KMS-11 (cell line): ENCODE results near the gene TMPRSS4.

Experiments used
- H2AFZ ChIP-seq: fragments of 200-600 bp; sonication (generic); 2 replicates; pipeline ENCODE4 v1.6.1; 2016; ENCODE audit warnings: antibody characterized with exemption, mixed run types, low read depth
- H3K27ac ChIP-seq: fragments of 200-600 bp; sonication (generic); 2 replicates; pipeline ENCODE4 v1.6.1; 2016; ENCODE audit warnings: mild to moderate bottlenecking, mixed run types
- H3K27me3 ChIP-seq: fragments of 200-600 bp; sonication (generic); 2 replicates; pipeline ENCODE4 v1.6.1; 2017; ENCODE audit warnings: mild to moderate bottlenecking, low read depth, mixed run types, moderate library complexity; ENCODE audit not compliant: insufficient read depth
- H3K36me3 ChIP-seq: fragments of 200-600 bp; sonication (generic); 2 replicates; pipeline ENCODE4 v1.6.1; 2017; ENCODE audit warnings: mild to moderate bottlenecking, mixed run types; ENCODE audit not compliant: insufficient read depth
- H3K4me1 ChIP-seq: fragments of 200-600 bp; sonication (generic); 2 replicates; pipeline ENCODE4 v1.6.1; 2016; ENCODE audit warnings: mild to moderate bottlenecking, low read depth, mixed run types; ENCODE audit not compliant: poor library complexity, severe bottlenecking
- H3K4me2 ChIP-seq: fragments of 200-600 bp; sonication (generic); 2 replicates; pipeline ENCODE4 v1.7.0; 2016; ENCODE audit warnings: mild to moderate bottlenecking, mixed run types
- H3K4me3 ChIP-seq: fragments of 200-600 bp; sonication (generic); IDR thresholded peaks from 2 replicates; pipeline ENCODE4 v1.6.1; 2017; ENCODE audit warnings: low read depth, low read length, mixed read lengths; ENCODE audit not compliant: insufficient read depth
- H3K79me2 ChIP-seq: fragments of 200-600 bp; sonication (generic); 2 replicates; pipeline ENCODE4 v1.6.1; 2016; ENCODE audit warnings: low read depth, mixed run types; ENCODE audit not compliant: insufficient read depth
- H3K9ac ChIP-seq: fragments of 200-600 bp; sonication (generic); 2 replicates; pipeline ENCODE4 v1.6.1; 2016; ENCODE audit warnings: mild to moderate bottlenecking, mixed run types
- H4K20me1 ChIP-seq: fragments of 200-600 bp; sonication (generic); 2 replicates; pipeline ENCODE4 v1.6.1; 2016; ENCODE audit warnings: mild to moderate bottlenecking, mixed run types; ENCODE audit not compliant: insufficient read depth
- CTCF ChIP-seq: fragments of 200-600 bp; sonication (generic); conservative IDR thresholded peaks from 2 replicates; pipeline ENCODE4 v1.6.1; 2017; ENCODE audit warnings: low read depth, mild to moderate bottlenecking, antibody characterized with exemption, low read length, moderate library complexity, mixed read lengths

Gene TMPRSS4

DNA sequence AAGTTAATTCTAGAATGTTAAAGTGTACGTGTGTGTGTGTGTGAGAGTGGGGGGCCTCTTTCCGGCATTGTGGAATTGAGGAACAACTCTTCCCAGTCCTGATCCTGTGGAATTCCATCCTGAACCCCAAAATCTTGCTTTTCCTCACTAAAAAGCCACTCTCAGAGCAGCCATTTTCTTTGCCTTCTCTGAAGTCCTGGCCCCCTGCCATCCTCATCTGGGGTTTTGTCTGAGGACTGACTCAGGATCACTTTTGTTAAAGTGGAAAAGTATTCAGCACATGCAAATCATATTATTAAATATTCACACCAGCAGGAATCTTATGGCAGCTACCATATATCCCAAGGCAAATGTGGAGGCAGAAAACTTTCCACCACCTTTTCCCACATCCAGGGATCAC is 72.0 kb downstream of the TMPRSS4 start:
- no peaks in the 10 kb centered on the region for H3K4me1 ChIP-seq
- no peak overlapping the region for H3K9ac ChIP-seq
- no peaks in the 10 kb centered on the region for H3K36me3 ChIP-seq
- H3K4me3 ChIP-seq, result no peak overlapping the region
- H3K79me2 ChIP-seq, result no peaks in the 10 kb centered on the region
- no peaks in the 10 kb centered on the region for H4K20me1 ChIP-seq
- H3K27me3 ChIP-seq, result peaks cover 4% of the 10 kb centered on the region; the same call in 1 of the 2 replicates
- no peak for TF ChIP-seq CTCF
- no peak overlapping the region for H3K27ac ChIP-seq
- H2AFZ ChIP-seq, result no peak overlapping the region
- no peak overlapping the region for H3K4me2 ChIP-seq

- Histone ChIP-seq H2AFZ (no peak overlapping the region), H4K20me1 (no peaks in the 10 kb centered on the region), H3K27ac (no peak overlapping the region), H3K4me1 (no peaks in the 10 kb centered on the region), H3K4me3 (no peak overlapping the region), H3K9ac (no peak overlapping the region), H3K79me2 (no peaks in the 10 kb centered on the region), H3K36me3 (no peaks in the 10 kb centered on the region), H3K4me2 (no peak overlapping the region), H3K27me3 (0 out of 2 replicates have a peak, but pooled peaks cover 4% of the 10 kb centered on the region)
- TF ChIP-seq CTCF, result no peak
These were observed 72.6 kb downstream of the TMPRSS4 start for GRCh38 chr11:118149493-118149892.

GRCh38 chr11:118151431-118151830 is 74.6 kb downstream of the TMPRSS4 start:
- no peak overlapping the region for H3K27ac ChIP-seq
- H3K27me3 ChIP-seq, result 0 out of 2 replicates have a peak, but pooled peaks cover 3% of the 10 kb centered on the region
- no peak overlapping the region for H3K4me2 ChIP-seq
- H2AFZ ChIP-seq, result no peak overlapping the region
- no peak for TF ChIP-seq CTCF
- H3K9ac ChIP-seq, result no peak overlapping the region
- H3K4me3 ChIP-seq, result no peak overlapping the region
- no peaks in the 10 kb centered on the region for H4K20me1 ChIP-seq
- H3K4me1 ChIP-seq, result no peaks in the 10 kb centered on the region
- no peaks in the 10 kb centered on the region for H3K79me2 ChIP-seq
- no peaks in the 10 kb centered on the region for H3K36me3 ChIP-seq

GRCh38 chr11:118152020-118152551 is 75.2 kb downstream of the TMPRSS4 start:
- H3K4me3 ChIP-seq, result no peak overlapping the region

More at GRCh38 chr11:118152020-118152551, 75.2 kb downstream of the TMPRSS4 start:
- no peaks in the 10 kb centered on the region for H3K36me3 ChIP-seq
- H3K9ac ChIP-seq, result no peak overlapping the region
- no peak overlapping the region for H3K4me2 ChIP-seq
- no peaks in the 10 kb centered on the region for H3K4me1 ChIP-seq
- H4K20me1 ChIP-seq, result no peaks in the 10 kb centered on the region
- TF ChIP-seq CTCF, result no peak
- no peak overlapping the region for H2AFZ ChIP-seq
- no peak overlapping the region for H3K27ac ChIP-seq
- H3K27me3 ChIP-seq, result peaks cover 4% of the 10 kb centered on the region; the same call in 1 of the 2 replicates
- H3K79me2 ChIP-seq, result no peaks in the 10 kb centered on the region
